Sigmoid colon (tissue), 4 donors: ENCODE results near the gene CENPK.

Source experiments
- CTCF ChIP-seq, 4 experiments: fragments of 450-650 bp in 3 of 4; fragments of 200-600 bp in 1 of 4; IDR thresholded peaks; one replicate each; pipeline ENCODE4 v1.5.1; 2016 to 2019; ENCODE audit warnings: antibody characterized with exemption in 4 of 4, mild to moderate bottlenecking in 3 of 4, moderate library complexity in 2 of 4
- EP300 ChIP-seq, 4 donors: sonication (generic); formaldehyde crosslinking; IDR thresholded peaks; one replicate each; pipeline ENCODE4 v1.6.1; 2017; ENCODE audit warnings: antibody characterized with exemption in 4 of 4
- POLR2AphosphoS5 ChIP-seq, 4 donors: sonication (generic); formaldehyde crosslinking; IDR thresholded peaks; one replicate each; pipeline ENCODE4 v1.6.1; 2017; ENCODE audit warnings: antibody characterized with exemption in 4 of 4

- TF ChIP-seq CTCF (IDR thresholded peaks at IDR 0.05), result no peak
- TF ChIP-seq EP300 (IDR thresholded peaks at IDR 0.05), result no peak
- TF ChIP-seq POLR2AphosphoS5 (IDR thresholded peaks at IDR 0.05), result no peak
Measured at GRCh38 chr5:65530904-65531303, 32.1 kb downstream of the CENPK start.
